Limb (tissue), 2 donors: ENCODE results near the gene VPS45.
"Not testable (repeated sequence)": the region's sequence is repeated elsewhere in the genome, so short reads cannot be mapped to it uniquely, and the experiment has no call there.

Experiments used
- DNase-seq, 2 donors: peaks; one replicate each; pipeline ENCODE4 v3.0.0-alpha.2; 2016; ENCODE audit errors: extremely low spot score in 2 of 2

VPS45 gene

GRCh38 chr1:150127868-150128267 lies 60.3 kb downstream of the VPS45 start:
- DNase-seq: no peak

DNA sequence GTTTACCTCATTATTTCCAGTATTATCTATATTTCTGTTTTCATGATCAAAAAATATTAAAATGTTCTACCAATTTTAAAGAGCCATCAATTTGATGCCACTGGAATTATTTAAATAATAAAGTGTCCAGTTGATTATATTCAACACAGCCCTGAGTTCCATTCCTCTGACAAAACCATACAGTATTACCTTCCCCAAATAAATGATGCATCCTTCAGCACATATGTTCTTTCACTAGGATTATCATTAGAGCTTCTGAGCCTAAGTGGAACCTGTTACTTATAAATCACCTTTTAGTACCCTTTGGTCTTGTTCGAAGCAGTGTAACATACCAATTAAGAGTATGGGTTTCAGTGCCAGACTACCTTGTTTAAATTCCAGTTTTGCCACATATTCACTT lies 64.8 kb downstream of the VPS45 start:
- DNase-seq: no peak

- DNase-seq: no peak
Measured at GRCh38 chr1:150134537-150134936, 67.0 kb downstream of the VPS45 start.

DNA sequence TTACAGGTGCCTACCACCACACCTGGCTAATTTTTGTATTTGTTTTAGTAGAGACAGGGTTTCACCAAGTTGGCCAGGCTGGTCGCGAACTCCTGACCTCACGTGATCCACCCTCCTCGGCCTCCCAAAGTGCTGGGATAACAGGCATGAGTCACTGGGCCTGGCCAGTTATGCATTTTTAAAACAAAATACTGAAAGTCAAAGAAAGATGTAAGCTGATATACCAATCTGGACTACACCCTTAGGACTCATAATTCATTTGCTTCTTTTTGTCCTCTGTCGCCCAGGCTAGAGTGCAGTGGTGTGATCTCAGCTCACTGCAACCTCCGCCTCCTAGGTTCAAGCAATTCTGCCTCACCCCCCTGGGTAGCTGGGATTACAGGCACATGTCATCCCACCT lies 67.8 kb downstream of the VPS45 start:
- not testable (repeated sequence) for DNase-seq

GRCh38 chr1:150138044-150138443 lies 70.5 kb downstream of the VPS45 start:
- no peak for DNase-seq

DNA sequence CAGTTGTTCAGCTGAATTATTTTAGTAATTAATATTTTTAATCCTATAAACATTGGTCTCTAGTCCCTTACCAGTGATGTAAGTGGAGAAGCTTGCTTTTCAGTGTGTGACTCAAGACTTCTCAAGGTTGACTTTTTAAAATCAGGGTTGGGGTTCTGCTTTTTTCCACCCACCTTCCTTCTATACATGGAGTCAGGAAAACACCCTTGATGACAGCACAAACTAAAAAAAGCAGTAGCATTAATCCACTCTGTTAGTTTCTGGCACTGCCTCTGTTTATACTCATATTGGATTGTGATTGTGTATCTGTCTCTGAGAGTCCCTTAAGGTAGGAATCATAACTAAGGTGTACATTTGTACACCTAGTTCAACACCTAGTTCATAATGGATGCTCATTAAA lies 73.9 kb downstream of the VPS45 start:
- DNase-seq: no peak

DNA sequence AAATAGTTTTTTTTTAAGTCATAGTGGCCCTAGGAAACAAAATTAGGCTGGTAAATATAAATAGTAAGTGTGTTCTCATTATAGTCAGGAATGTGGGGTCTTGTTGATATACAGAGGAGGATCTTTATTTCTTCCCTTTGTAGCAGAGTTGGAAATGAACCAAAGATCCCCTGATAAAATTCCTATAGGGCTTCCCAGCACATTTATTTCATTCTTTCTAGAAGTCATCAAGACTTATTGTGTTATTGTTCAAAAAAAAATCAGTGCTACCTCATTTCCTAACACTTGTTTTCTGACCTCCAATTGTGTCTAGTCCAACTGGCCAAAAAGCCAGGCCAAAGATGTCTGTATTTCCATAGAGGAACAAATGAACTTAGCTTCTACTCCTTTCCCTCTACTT lies 74.5 kb downstream of the VPS45 start:
- no peak for DNase-seq

DNA sequence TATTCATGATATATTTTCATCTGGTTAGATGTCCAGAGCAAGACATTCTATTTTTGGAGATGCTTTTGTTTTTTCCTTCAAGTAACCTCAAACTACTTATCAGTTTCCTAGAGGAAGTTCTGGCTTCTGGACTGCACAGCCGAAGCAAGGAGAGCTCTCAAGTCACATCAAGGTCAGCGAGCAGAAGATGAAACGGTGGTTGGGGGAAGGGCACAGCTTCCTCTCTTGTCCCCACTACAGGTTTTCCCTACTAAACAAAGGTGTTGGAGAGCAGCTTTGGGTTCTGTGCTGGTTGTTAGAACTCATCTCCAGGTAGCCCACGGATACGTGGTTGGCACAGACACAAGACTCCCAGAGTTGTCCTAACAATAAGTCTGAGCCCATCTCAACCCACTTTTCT lies 77.0 kb downstream of the VPS45 start:
- DNase-seq: no peak

DNA sequence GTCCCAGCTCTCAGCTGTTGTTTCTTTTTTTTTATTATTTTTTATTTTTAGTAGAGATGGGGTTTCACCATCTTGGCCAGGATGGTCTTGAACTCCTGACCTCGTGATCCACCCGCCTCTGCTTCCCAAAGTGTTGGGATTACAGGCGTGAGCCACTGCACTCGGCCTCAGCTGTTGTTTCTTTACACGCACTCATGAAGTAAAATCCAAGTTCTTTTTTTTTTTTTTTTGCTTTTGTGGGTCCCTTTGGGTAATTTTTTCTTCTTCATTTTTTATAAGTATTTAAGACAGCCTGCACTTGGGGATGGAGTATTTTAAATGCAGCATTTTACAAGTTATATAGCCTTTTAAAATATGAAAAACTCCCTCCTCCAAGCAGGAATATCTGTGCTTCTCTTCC lies 78.4 kb downstream of the VPS45 start:
- DNase-seq: not testable (repeated sequence)

DNA sequence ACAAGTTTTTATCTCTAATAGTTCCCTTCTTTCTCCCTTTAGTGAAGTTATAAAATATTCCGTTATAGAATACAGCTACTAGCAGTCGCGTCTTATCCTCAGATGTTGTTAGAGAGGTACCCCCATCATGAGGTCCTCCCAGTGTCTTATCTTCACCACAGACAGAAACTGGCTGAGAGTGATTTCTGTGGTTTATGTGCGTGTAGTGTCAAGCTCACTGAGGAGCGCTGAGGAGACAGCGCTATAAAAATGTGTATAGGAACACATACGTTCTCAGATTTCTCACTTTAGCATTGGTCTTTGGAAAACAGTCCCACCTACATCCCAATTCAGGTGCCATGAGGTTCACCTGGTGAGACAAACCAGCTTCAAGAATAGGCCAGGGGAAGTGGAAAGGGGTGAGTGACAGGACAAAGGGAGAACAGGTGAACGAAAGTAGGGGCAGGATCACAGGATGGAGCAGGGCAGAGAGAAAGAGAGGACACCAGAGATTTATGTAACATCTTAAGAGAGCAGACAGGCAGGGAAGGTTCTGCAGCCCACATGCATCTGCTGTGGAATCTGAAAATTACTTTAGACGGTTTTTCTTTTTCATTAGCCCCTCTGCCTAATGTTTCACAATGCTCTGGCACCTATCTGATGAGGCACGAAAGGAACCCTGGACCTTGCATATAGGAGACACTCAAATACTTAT lies 79.4 kb downstream of the VPS45 start:
- no peak for DNase-seq

DNA sequence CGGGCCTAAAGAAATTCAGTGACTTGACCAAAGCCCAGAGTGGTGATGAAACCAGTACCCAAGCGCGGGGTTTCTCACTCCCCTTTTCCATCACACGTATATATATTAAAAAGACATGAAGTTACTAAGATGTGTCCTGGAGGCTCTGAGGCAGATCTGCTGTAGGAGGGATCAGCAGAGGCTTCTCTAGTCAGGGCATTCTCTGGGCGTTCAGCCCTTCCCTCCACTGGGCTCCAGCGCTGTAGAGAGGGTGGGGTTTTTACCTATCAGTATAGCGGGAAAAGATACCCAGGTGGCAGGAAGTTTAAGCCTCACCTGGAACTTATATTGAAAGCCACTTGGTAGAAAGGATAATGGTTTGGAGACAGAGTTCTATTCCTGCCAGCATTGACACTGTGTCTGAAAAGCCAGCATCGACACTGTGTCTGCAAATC lies 81.3 kb downstream of the VPS45 start:
- no peak for DNase-seq

DNA sequence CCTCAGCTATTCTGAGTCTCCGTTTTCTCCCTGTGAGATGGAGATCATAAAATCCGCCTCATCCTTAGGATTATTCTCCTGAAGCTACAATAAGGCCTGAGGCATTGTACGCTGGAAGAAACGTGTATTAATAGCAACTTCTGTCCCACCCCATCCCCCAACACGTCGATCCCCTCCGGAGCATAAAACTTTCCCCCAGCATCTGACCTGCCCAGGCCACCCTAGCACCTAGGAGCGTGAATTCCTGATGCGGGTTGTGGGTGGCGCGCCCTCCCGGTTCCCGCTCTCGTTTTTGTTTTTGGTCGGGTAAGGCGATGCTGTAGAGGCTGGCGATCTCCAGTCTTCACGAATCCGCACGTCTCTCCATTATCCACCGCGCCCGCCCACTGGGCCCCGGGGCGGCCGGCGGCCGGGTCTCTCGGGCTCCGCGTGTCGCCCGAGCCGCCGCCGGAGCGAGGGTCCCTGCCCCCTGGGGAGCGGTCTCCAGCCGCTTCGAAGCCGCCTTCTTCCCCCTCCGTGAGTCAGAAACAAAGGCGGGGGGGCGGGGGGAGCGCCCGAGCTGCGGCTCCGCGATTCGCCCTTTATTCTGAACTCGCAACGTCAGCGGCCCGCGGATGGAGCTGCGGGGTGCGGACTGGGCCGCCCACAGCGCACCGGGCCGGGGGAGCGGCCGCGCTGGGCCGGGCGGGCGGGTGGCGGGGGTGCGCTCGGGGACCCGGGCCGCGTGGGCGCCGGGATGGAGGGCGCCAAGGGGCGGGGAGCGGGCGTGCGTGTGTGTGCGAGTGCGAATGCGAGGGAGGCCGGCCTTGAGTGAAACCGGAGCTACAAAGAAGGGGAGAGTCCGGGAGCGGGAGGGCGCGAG lies 81.9 kb downstream of the VPS45 start, which contains the start of gene PLEKHO1:
Gene PLEKHO1, plus strand, starts transcription at position 646 of the 862 bp plus-strand sequence. CDS start 342 bp downstream, outside the sequence.
- peak; percentile 82 to 91 for DNase-seq

DNA sequence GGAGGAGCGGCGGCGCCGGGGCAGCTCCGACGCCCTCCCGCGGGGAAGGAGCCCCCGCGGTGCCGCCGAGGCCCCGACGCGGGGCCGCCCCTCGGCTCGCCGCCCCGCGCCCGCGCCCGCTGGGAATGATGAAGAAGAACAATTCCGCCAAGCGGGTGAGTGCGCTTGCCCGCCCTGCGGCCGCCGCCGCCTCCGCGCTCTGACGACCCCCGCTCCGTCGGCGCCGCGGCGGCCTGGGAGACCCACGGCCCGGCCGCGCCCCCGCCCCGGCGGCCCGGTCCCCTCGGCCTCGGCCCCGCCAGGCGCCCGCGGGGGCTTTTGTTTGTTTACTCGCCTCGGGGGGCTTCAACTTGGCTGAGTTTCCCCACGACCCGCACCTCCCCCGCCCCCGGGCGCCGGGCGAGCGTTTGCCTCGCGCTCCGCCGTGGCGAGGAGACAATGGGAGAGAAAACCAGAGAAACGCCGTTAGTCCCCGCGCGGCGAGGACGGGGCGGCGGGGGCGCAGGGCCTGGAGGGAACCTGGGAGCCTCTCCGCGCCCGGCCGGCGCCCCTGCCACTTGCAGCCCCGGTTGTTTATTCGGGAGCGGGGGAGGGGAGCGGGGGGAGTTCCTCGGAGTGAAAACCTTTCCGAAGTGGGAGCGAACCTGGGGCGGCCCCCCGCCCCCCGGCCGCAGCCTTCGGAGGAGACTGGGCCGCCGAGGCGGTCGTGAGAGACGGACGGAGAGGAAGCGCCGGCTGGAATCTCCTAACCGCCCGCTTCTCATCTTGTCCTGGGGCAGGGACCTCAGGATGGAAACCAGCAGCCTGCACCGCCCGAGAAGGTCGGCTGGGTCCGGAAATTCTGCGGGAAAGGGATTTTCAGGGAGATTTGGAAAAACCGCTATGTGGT lies 82.8 kb downstream of the VPS45 start:
- peak in 1 of 2 donors; percentile 77 for DNase-seq

DNA sequence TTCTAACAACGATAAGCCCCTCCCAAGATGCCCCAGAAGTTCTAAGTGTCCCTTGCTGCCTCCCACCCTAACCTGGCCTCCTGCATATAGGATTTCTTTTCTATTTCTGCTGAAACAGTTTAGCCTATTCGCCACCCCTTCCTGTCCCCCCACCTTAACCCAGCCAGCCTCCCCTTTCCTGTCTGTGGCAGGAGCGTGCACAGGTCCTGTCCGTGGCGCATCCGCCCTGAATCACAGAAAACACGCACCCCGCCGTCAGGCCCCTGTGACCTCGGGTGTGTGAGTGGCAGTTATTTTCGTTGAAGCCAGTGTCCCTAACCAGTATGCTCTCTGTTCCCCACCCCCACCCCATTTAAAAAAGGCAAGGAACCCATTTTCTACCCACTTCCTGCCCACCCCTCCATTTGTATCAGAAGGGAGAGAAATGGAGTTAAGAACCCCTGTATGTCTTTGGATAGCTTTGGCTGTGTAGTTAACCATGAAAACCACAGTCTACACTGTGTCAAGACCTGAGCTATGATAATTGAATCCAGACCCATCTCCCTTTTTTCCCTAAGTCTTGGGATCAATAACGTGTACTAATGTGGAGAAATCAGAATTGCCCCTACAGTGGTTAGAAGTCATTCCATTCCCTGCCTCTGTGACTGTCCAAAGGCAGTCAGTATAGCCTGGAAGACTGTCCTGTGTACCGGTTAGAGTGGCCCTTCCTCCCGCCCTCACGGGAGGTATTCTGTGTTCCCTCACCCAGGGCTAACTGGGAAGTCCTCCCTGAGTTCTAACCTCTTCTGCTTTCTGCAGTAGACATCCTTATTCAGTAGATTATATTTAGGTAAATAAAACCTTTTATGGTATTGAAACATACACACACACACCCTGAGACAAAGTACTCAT lies 84.0 kb downstream of the VPS45 start:
- DNase-seq: no peak

- DNase-seq: no peak
Measured at GRCh38 chr1:150152182-150152536, 84.6 kb downstream of the VPS45 start.

GRCh38 chr1:150152772-150153456 lies 85.3 kb downstream of the VPS45 start:
- DNase-seq: no peak

DNA sequence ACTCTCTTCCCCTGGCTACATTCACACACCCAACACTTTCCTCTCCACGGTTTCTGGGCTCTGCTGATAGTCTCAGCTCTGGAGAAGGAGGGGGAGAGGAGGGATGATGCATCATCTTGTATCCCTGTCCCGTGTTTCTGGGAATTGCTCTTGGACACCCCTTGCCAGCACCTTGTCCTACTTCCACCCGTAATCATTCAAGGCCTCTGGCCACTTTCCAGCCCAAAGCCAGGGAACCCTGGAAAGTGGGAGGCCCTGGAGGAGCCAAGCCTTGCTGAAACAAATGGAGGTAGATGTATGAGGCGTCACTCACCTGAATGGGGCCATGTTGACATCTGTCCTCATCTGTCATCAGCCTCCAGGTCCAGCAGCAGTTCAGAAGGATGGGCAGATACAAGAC lies 86.6 kb downstream of the VPS45 start:
- DNase-seq: no peak

DNA sequence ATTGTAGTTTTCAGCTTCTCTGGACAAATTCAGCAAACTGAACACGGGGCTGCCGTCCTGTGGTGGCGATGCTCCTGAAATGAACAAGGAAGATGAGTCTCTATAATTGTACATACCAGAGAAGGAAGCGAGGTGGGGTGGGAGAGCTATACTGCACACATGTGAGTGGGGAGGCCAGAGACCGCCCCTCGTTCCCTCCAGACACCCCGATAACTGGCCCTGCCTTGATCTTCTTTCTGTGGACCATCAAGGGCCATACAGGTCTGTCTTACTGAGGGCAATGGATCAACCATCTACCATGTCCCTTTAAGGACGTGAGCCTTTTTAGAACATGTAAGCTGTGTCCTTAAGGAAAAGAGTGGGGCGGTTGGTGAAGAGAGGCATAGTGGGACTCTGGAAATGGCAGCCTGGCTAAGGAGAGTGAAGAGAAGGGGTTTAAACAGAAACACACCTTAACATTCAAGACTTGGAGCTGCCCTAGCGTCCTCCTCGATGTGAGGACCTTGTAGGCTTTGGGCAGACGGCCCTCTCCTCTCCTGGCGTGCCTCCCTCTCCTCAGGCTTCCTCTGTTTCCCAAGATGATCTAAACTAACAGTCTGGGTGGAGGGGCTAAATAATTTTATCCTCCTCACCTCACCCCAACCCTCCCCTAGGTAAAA lies 88.0 kb downstream of the VPS45 start:
- DNase-seq: no peak

DNA sequence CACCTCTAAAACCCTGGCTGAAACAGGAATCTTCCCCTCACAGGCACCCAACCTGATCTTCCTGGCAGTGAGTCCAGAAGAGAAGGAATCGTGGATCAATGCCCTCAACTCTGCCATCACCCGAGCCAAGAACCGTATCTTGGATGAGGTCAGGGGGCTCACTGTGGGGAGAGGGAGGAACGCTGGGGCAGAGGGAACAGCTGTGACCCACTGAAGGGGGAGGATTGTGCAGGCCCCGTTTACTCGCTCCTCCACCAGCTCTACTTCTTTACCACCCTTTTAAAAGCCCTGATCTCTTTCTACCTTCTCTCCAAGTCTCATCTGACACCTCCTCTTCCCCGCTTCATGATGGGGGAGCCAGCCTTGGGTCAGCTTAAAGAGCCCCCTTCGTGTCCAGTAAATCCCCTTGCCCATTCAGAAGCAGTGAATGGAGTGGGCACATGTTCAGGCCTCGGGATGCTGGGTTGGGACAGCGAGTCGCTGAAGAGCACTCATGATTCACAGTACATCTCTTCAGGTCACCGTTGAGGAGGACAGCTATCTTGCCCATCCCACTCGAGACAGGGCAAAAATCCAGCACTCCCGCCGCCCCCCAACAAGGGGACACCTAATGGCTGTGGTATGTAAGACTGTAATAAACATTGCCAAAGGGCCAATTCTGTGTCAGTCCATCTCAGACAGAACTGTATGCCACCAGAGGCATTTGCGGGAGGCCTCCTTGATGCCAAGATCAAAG lies 89.5 kb downstream of the VPS45 start:
- no peak for DNase-seq
